K562 (cell line): ENCODE measurements around the gene PAF1. TPM values are rescaled to one million over a fixed set of nuclear protein-coding genes. Genes with fewer than 3 reads are reported as not detected.

ENCODE experiments used
- BACH1 ChIP-seq: fragments of 200-800 bp; sonication (Bioruptor generic); IDR thresholded peaks from 2 replicates; pipeline ENCODE4 v1.6.1; 2016; ENCODE audit warnings: missing genetic modification characterization, missing compliant biosample characterization
- CBX2 ChIP-seq: fragments of 200-600 bp; sonication (generic); IDR thresholded peaks from one replicate; pipeline ENCODE4 v1.6.1; 2012; ENCODE audit warnings: mild to moderate bottlenecking, low read length, inconsistent platforms; ENCODE audit not compliant: insufficient read depth, poor library complexity, severe bottlenecking
- CBX5 ChIP-seq: IDR thresholded peaks from 2 replicates; pipeline ENCODE4 v1.6.1; 2014; ENCODE audit warnings: low read depth, borderline replicate concordance
- ELF4 ChIP-seq: fragments of 450-650 bp; formaldehyde crosslinking; IDR thresholded peaks from 2 replicates; pipeline ENCODE4 v1.4.0; 2022; ENCODE audit warnings: missing genetic modification characterization
- FIP1L1 ChIP-seq: fragments of 200-400 bp; formaldehyde crosslinking; IDR thresholded peaks from 2 replicates; pipeline ENCODE4 v1.6.1; 2018; ENCODE audit warnings: mild to moderate bottlenecking, low read depth, low read length; ENCODE audit not compliant: poor library complexity, severe bottlenecking
- FOS ChIP-seq: IDR thresholded peaks from 3 replicates; pipeline ENCODE4 v1.6.1; 2011; ENCODE audit not compliant: insufficient read length; ENCODE audit errors: extremely low read depth
- FOXK2 ChIP-seq, 2 experiments: fragments of 450-650 bp; IDR thresholded peaks in 1 of 2; conservative IDR thresholded peaks in 1 of 2; 2 replicates each; pipeline ENCODE4 v1.6.1; 2016; ENCODE audit warnings: low read depth in 2 of 2, mild to moderate bottlenecking in 1 of 2
- GABPA ChIP-seq: fragments of 200-800 bp; sonication (Bioruptor generic); conservative IDR thresholded peaks from 2 replicates; pipeline ENCODE4 v1.6.1; 2016; ENCODE audit warnings: low read depth, missing genetic modification characterization, missing compliant biosample characterization
- LCOR ChIP-seq: sonication (generic); formaldehyde crosslinking; IDR thresholded peaks from 2 replicates; pipeline ENCODE4 v1.8.0; 2022; ENCODE audit warnings: mild to moderate bottlenecking, missing genetic modification reagents
- MIER1 ChIP-seq: fragments of 450-650 bp; IDR thresholded peaks from 2 replicates; pipeline ENCODE4 v1.6.1; 2016; ENCODE audit warnings: antibody characterized with exemption, mild to moderate bottlenecking, low read depth
- MXI1 ChIP-seq: IDR thresholded peaks from 2 replicates; pipeline ENCODE4 v1.6.1; 2011; ENCODE audit warnings: low read depth, mild to moderate bottlenecking, improper control_type of control experiment, low read length
- RCOR1 ChIP-seq, 2 experiments: IDR thresholded peaks; 2 replicates each; pipeline ENCODE4 v1.6.1; 2012; ENCODE audit warnings: low read depth in 2 of 2, low read length in 2 of 2, borderline replicate concordance in 1 of 2, improper control_type of control experiment in 1 of 2
- SETDB1 ChIP-seq: IDR thresholded peaks from one replicate; pipeline ENCODE4 v1.6.1; 2012; ENCODE audit warnings: low read length, control low read depth, inconsistent platforms
- SMAD3 ChIP-seq: fragments of 450-650 bp; formaldehyde crosslinking; conservative IDR thresholded peaks from 2 replicates; pipeline ENCODE4 v1.4.0; 2020; ENCODE audit warnings: mild to moderate bottlenecking
- SMARCE1 ChIP-seq: fragments of 450-650 bp; IDR thresholded peaks from 2 replicates; pipeline ENCODE4 v1.7.1; 2016; ENCODE audit warnings: mild to moderate bottlenecking
- ZNF584 ChIP-seq: fragments of 200-800 bp; sonication (Bioruptor generic); IDR thresholded peaks from 2 replicates; pipeline ENCODE4 v1.6.1; 2016; ENCODE audit warnings: low read depth, mild to moderate bottlenecking, missing genetic modification characterization, missing compliant biosample characterization
- ZNF766 ChIP-seq: fragments of 200-800 bp; sonication (Bioruptor generic); conservative IDR thresholded peaks from 2 replicates; pipeline ENCODE4 v1.6.1; 2016; ENCODE audit warnings: missing genetic modification characterization, missing compliant biosample characterization
- ZSCAN29 ChIP-seq: fragments of 450-650 bp; IDR thresholded peaks from 2 replicates; pipeline ENCODE4 v1.6.1; 2017
- polyA plus RNA-seq, 8 experiments: library from polyadenylated mRNA; depleted of rRNA in 4 of 8; stranded (reverse) in 5 of 8; unstranded in 3 of 8; fragments of >200 nt; fragmentation: Nextera tagmentation in 2 of 8; fragmentation: Illumina TruSeq in 1 of 8; extraction: Ambion mirVana in 2 of 8; extraction: Trizol in 1 of 8; gene quantifications; 2 replicates each; pipeline versions ENCODE4 v1.2.1 to v1.2.3, GENCODE V29; 2011 to 2014; ENCODE audit warnings: inconsistent platforms in 1 of 8, missing spikeins in 1 of 8
- total RNA-seq, 7 experiments: library from RNA; depleted of rRNA in 6 of 7; stranded (reverse); fragments of >200 nt in 6 of 7; fragmentation: Illumina TruSeq in 2 of 7; extraction: Trizol in 2 of 7; gene quantifications; 2 replicates each; pipeline versions ENCODE4 v1.2.1 to v1.2.3, GENCODE V29; 2011 to 2021; ENCODE audit warnings: low replicate concordance in 1 of 7
- TF ChIP-seq, protein P1 (sequence below): sonication (generic); formaldehyde crosslinking; IDR thresholded peaks from 2 replicates; pipeline ENCODE4 v1.8.1; 2022; ENCODE audit warnings: missing genetic modification reagents
- TF ChIP-seq, protein P2 (sequence below): fragments of 450-650 bp; IDR thresholded peaks from 2 replicates; pipeline ENCODE4 v1.6.1; 2017; ENCODE audit warnings: antibody characterized with exemption, mild to moderate bottlenecking
- TF ChIP-seq, protein P3 (sequence below), 2 experiments: fragments of 450-650 bp; conservative IDR thresholded peaks; 2 replicates each; pipeline ENCODE4 v1.6.1; 2017; ENCODE audit warnings: mild to moderate bottlenecking in 2 of 2, moderate library complexity in 2 of 2

PAF1 gene
- total and polyA plus RNA-seq, 9 of the 15 experiments (the other 6 are each of a cell fraction or from before 2014, with no cell fraction given): 1.5 to 45.0 (median 33.8) TPM

DNA sequence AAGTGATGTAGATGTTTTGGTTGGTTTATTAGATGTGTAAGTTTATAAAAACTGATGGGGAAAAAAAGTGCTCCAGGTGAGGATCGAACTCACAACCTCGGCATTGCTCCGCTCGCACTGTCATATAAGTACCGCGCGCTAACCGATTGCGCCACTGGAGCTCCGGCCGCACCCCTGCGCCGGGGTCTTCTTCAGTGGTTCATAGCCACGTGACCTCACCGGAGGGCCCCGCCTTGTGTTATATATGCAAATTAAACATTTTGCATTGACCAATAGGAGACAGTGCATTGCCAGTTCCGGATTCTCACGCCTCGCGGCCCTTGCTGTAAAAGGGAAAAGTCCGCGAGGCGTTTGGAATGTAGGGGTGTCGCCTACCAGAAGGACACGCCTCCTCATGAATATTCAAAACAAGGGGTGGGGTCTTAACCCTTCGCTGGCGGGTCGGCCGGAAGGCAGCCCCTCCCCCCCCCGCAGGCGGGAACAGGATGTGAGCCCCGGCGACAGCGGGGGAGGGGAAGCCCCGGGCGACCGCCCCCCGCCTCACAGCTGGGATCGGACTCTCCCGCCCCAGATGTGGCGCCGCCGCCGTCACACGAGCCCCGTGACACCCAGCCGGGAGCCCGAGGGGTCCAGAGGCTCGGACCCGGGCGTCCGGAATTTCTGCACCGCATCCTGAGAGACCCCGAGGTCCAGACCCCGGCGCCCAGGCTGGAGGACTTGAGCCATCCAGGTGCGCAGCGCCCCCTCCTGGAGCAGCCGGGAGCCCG, 21.4 kb upstream of the PAF1 start, which contains the start of gene PLEKHG2 (continued):
- TF ChIP-seq ZNF766 (CRISPR knock-in tag) (peak; percentile 65), SETDB1 (no peak), BACH1 (peak; percentile 26; the same call in 1 of the 2 replicates), ZNF584 (CRISPR knock-in tag) (peak; percentile 56; the same call in 1 of the 2 replicates), ZSCAN29 (no peak), SMAD3 (peak; percentile 64; the same call in 1 of the 2 replicates), FOXK2 (conservative IDR thresholded peaks at IDR 0.05 in 1 of 2, IDR thresholded peaks at IDR 0.05 in 1 of 2; ENCODE audit: low read depth in 2 of 2) (peak; percentile 85 to 88), GABPA (tag) (peak; percentile 94), LCOR (peak; percentile 83), CBX5 (no peak), SMARCE1 (no peak), FOS (peak; percentile 72), CBX2 (no peak), MXI1 (peak; percentile 66; the same call in 1 of the 2 replicates), RCOR1 (IDR thresholded peaks at IDR 0.05; ENCODE audit: borderline replicate concordance in 1 of 2, low read depth in 2 of 2, low read length in 2 of 2) (peak in 1 of 2 experiments; percentile 34; a peak in 2 of 4 replicates), MIER1 (no peak; the same call in 1 of the 2 replicates), FIP1L1 (peak; percentile 90), ELF4 (no peak)
- TF ChIP-seq, protein P1, sequence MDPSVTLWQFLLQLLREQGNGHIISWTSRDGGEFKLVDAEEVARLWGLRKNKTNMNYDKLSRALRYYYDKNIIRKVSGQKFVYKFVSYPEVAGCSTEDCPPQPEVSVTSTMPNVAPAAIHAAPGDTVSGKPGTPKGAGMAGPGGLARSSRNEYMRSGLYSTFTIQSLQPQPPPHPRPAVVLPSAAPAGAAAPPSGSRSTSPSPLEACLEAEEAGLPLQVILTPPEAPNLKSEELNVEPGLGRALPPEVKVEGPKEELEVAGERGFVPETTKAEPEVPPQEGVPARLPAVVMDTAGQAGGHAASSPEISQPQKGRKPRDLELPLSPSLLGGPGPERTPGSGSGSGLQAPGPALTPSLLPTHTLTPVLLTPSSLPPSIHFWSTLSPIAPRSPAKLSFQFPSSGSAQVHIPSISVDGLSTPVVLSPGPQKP: no peak
- TF ChIP-seq, protein P2, sequence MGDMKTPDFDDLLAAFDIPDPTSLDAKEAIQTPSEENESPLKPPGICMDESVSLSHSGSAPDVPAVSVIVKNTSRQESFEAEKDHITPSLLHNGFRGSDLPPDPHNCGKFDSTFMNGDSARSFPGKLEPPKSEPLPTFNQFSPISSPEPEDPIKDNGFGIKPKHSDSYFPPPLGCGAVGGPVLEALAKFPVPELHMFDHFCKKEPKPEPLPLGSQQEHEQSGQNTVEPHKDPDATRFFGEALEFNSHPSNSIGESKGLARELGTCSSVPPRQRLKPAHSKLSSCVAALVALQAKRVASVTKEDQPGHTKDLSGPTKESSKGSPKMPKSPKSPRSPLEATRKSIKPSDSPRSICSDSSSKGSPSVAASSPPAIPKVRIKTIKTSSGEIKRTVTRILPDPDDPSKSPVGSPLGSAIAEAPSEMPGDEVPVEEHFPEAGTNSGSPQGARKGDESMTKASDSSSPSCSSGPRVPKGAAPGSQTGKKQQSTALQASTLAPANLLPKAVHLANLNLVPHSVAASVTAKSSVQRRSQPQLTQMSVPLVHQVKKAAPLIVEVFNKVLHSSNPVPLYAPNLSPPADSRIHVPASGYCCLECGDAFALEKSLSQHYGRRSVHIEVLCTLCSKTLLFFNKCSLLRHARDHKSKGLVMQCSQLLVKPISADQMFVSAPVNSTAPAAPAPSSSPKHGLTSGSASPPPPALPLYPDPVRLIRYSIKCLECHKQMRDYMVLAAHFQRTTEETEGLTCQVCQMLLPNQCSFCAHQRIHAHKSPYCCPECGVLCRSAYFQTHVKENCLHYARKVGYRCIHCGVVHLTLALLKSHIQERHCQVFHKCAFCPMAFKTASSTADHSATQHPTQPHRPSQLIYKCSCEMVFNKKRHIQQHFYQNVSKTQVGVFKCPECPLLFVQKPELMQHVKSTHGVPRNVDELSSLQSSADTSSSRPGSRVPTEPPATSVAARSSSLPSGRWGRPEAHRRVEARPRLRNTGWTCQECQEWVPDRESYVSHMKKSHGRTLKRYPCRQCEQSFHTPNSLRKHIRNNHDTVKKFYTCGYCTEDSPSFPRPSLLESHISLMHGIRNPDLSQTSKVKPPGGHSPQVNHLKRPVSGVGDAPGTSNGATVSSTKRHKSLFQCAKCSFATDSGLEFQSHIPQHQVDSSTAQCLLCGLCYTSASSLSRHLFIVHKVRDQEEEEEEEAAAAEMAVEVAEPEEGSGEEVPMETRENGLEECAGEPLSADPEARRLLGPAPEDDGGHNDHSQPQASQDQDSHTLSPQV: peak; percentile 85
- TF ChIP-seq, protein P3, sequence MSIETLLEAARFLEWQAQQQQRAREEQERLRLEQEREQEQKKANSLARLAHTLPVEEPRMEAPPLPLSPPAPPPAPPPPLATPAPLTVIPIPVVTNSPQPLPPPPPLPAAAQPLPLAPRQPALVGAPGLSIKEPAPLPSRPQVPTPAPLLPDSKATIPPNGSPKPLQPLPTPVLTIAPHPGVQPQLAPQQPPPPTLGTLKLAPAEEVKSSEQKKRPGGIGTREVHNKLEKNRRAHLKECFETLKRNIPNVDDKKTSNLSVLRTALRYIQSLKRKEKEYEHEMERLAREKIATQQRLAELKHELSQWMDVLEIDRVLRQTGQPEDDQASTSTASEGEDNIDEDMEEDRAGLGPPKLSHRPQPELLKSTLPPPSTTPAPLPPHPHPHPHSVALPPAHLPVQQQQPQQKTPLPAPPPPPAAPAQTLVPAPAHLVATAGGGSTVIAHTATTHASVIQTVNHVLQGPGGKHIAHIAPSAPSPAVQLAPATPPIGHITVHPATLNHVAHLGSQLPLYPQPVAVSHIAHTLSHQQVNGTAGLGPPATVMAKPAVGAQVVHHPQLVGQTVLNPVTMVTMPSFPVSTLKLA (conservative IDR thresholded peaks at IDR 0.05): peak; percentile 92 to 93
